ENCODE results near the gene SPDYE3. TPM values are rescaled to one million over a fixed set of nuclear protein-coding genes. Genes with fewer than 3 reads are reported as not detected.
"Not testable (repeated sequence)": the region's sequence is repeated elsewhere in the genome, so short reads cannot be mapped to it uniquely, and the experiment has no call there.

The SPDYE3 gene
- total RNA-seq = under 0.01 TPM in 1 of 2 replicates, not detected in the other

- DNase-seq (ENCODE audit: low read depth); H3K4me3 ChIP-seq (ENCODE audit: low read depth, low read length): not testable (repeated sequence)
Observed at GRCh38 chr7:100307402-100307801, at the start of gene SPDYE3. Gene SPDYE3 (plus strand): TSS chr7:100307702. CDS start chr7:100307886, 184 bp downstream.

GRCh38 chr7:100259984-100260383 lies 47.5 kb upstream of the SPDYE3 start:
- not testable (repeated sequence) for H3K4me3 ChIP-seq (ENCODE audit: low read depth, low read length); DNase-seq (ENCODE audit: low read depth)

GRCh38 chr7:100262896-100263295 lies 44.6 kb upstream of the SPDYE3 start:
- not testable (repeated sequence) for DNase-seq (ENCODE audit: low read depth); H3K4me3 ChIP-seq (ENCODE audit: low read depth, low read length)

GRCh38 chr7:100264223-100264622 lies 43.3 kb upstream of the SPDYE3 start:
- DNase-seq (ENCODE audit: low read depth); H3K4me3 ChIP-seq (ENCODE audit: low read depth, low read length): not testable (repeated sequence)

- DNase-seq (ENCODE audit: low read depth); H3K4me3 ChIP-seq (ENCODE audit: low read depth, low read length): not testable (repeated sequence)
Observed at GRCh38 chr7:100264669-100265165, 42.8 kb upstream of the SPDYE3 start.

GRCh38 chr7:100265851-100266250 lies 41.7 kb upstream of the SPDYE3 start:
- not testable (repeated sequence) for DNase-seq (ENCODE audit: low read depth); H3K4me3 ChIP-seq (ENCODE audit: low read depth, low read length)

- no peak for DNase-seq (ENCODE audit: low read depth)
- no peak for TF ChIP-seq CTCF (IDR thresholded peaks at IDR 0.05; ENCODE audit: insufficient read depth, low read depth, low read length)
- H3K4me3 ChIP-seq (ENCODE audit: low read depth, low read length) = no peak overlapping the region
Observed at GRCh38 chr7:100266576-100267354, 40.7 kb upstream of the SPDYE3 start.

- no peak for TF ChIP-seq CTCF (IDR thresholded peaks at IDR 0.05; ENCODE audit: insufficient read depth, low read depth, low read length)
- no peak overlapping the region for H3K4me3 ChIP-seq (ENCODE audit: low read depth, low read length)
Observed at GRCh38 chr7:100267648-100268047, 39.9 kb upstream of the SPDYE3 start.

GRCh38 chr7:100268882-100269281 lies 38.6 kb upstream of the SPDYE3 start:
- not testable (repeated sequence) for DNase-seq (ENCODE audit: low read depth); H3K4me3 ChIP-seq (ENCODE audit: low read depth, low read length)

More at GRCh38 chr7:100267648-100268047, 39.9 kb upstream of the SPDYE3 start:
- DNase-seq (ENCODE audit: low read depth) = no peak

GRCh38 chr7:100269306-100270045 lies 38.0 kb upstream of the SPDYE3 start:
- DNase-seq (ENCODE audit: low read depth); H3K4me3 ChIP-seq (ENCODE audit: low read depth, low read length): not testable (repeated sequence)

- DNase-seq (ENCODE audit: low read depth); H3K4me3 ChIP-seq (ENCODE audit: low read depth, low read length): not testable (repeated sequence)
Observed at GRCh38 chr7:100270046-100270918, 37.2 kb upstream of the SPDYE3 start.

GRCh38 chr7:100270941-100271593 lies 36.4 kb upstream of the SPDYE3 start:
- H3K4me3 ChIP-seq (ENCODE audit: low read depth, low read length) = peak overlapping the region; percentile 43
- DNase-seq (ENCODE audit: low read depth) = not testable (repeated sequence)
